ENCODE data around the gene SLC43A1.

- TF ChIP-seq CTCF (IDR thresholded peaks at IDR 0.05 in 4 of 5, conservative IDR thresholded peaks at IDR 0.05 in 1 of 5), result no peak
- no peak for TF ChIP-seq POLR2A (IDR thresholded peaks at IDR 0.05)
Measured at GRCh38 chr11:57513452-57513795, 2.1 kb downstream of the SLC43A1 start.
